ENCODE measurements around the gene SLC25A6.

- TF ChIP-seq CTCF (IDR thresholded peaks at IDR 0.05) (no peak), POLR2A (IDR thresholded peaks at IDR 0.05) (no peak)
These were observed 50.2 kb downstream of the SLC25A6 start for GRCh38 chrX:1341545-1342184.

All from esophagus squamous epithelium (tissue), 4 donors.